ENCODE results near the gene PTPN7.

Gene PTPN7

GRCh38 chr1:202143768-202144401, 16.5 kb downstream of the PTPN7 start (continued):
- peak; percentile 93 for TF ChIP-seq GLIS2 (tag by site-specific recombination; IDR thresholded peaks at IDR 0.05)
- TF ChIP-seq ZSCAN16 (tag by site-specific recombination; IDR thresholded peaks at IDR 0.05), result 0 out of 2 replicates have a peak, but pooled peaks have one; percentile 14
- TF ChIP-seq ZBTB10 (tag by site-specific recombination; IDR thresholded peaks at IDR 0.05), result peak; percentile 24; the same call in 1 of the 2 replicates
- no peak for TF ChIP-seq ZNF670 (tag by site-specific recombination; IDR thresholded peaks at IDR 0.05; ENCODE audit: low read depth)
- TF ChIP-seq SP3 (tag by site-specific recombination; IDR thresholded peaks at IDR 0.05), result peak; percentile 77
- TF ChIP-seq ZBTB8A (tag by site-specific recombination; IDR thresholded peaks at IDR 0.05), result 0 out of 2 replicates have a peak, but pooled peaks have one; percentile 38
- TF ChIP-seq ZNF138 (tag by site-specific recombination; IDR thresholded peaks at IDR 0.05; ENCODE audit: borderline replicate concordance), result no peak
- no peak for TF ChIP-seq YY2 (tag by site-specific recombination; IDR thresholded peaks at IDR 0.05)
- TF ChIP-seq ZNF202 (tag by site-specific recombination; IDR thresholded peaks at IDR 0.05; ENCODE audit: borderline replicate concordance), result 0 out of 2 replicates have a peak, but pooled peaks have one; percentile 43
- no peak for TF ChIP-seq ZNF544 (tag by site-specific recombination; IDR thresholded peaks at IDR 0.05)
- peak; percentile 47; the same call in 1 of the 2 replicates for TF ChIP-seq ZBTB48 (tag by site-specific recombination; IDR thresholded peaks at IDR 0.05)
- peak; percentile 54 for TF ChIP-seq GLIS1 (tag by site-specific recombination; IDR thresholded peaks at IDR 0.05)
- TF ChIP-seq ZNF561 (tag by site-specific recombination; IDR thresholded peaks at IDR 0.05; ENCODE audit: borderline replicate concordance), result peak; percentile 60; the same call in 1 of the 2 replicates
- TF ChIP-seq KLF16 (tag by site-specific recombination; IDR thresholded peaks at IDR 0.05), result peak; percentile 61
- TF ChIP-seq, protein P1, sequence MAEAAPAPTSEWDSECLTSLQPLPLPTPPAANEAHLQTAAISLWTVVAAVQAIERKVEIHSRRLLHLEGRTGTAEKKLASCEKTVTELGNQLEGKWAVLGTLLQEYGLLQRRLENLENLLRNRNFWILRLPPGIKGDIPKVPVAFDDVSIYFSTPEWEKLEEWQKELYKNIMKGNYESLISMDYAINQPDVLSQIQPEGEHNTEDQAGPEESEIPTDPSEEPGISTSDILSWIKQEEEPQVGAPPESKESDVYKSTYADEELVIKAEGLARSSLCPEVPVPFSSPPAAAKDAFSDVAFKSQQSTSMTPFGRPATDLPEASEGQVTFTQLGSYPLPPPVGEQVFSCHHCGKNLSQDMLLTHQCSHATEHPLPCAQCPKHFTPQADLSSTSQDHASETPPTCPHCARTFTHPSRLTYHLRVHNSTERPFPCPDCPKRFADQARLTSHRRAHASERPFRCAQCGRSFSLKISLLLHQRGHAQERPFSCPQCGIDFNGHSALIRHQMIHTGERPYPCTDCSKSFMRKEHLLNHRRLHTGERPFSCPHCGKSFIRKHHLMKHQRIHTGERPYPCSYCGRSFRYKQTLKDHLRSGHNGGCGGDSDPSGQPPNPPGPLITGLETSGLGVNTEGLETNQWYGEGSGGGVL (tag by site-specific recombination; IDR thresholded peaks at IDR 0.05), result peak; percentile 35; the same call in 1 of the 2 replicates
- TF ChIP-seq, protein P2, sequence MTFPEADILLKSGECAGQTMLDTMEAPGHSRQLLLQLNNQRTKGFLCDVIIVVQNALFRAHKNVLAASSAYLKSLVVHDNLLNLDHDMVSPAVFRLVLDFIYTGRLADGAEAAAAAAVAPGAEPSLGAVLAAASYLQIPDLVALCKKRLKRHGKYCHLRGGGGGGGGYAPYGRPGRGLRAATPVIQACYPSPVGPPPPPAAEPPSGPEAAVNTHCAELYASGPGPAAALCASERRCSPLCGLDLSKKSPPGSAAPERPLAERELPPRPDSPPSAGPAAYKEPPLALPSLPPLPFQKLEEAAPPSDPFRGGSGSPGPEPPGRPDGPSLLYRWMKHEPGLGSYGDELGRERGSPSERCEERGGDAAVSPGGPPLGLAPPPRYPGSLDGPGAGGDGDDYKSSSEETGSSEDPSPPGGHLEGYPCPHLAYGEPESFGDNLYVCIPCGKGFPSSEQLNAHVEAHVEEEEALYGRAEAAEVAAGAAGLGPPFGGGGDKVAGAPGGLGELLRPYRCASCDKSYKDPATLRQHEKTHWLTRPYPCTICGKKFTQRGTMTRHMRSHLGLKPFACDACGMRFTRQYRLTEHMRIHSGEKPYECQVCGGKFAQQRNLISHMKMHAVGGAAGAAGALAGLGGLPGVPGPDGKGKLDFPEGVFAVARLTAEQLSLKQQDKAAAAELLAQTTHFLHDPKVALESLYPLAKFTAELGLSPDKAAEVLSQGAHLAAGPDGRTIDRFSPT (tag by site-specific recombination; IDR thresholded peaks at IDR 0.05), result peak; percentile 80
- peak; percentile 88 for TF ChIP-seq ZBTB20 (tag by site-specific recombination; IDR thresholded peaks at IDR 0.05)
- TF ChIP-seq ZBTB11 (tag by site-specific recombination; conservative IDR thresholded peaks at IDR 0.05; ENCODE audit: low read depth), result peak; percentile 54
- TF ChIP-seq, protein P3, sequence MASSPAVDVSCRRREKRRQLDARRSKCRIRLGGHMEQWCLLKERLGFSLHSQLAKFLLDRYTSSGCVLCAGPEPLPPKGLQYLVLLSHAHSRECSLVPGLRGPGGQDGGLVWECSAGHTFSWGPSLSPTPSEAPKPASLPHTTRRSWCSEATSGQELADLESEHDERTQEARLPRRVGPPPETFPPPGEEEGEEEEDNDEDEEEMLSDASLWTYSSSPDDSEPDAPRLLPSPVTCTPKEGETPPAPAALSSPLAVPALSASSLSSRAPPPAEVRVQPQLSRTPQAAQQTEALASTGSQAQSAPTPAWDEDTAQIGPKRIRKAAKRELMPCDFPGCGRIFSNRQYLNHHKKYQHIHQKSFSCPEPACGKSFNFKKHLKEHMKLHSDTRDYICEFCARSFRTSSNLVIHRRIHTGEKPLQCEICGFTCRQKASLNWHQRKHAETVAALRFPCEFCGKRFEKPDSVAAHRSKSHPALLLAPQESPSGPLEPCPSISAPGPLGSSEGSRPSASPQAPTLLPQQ (tag by site-specific recombination; IDR thresholded peaks at IDR 0.05), result peak; percentile 31; the same call in 1 of the 2 replicates
- peak; percentile 66 for TF ChIP-seq WT1 (tag by site-specific recombination; IDR thresholded peaks at IDR 0.05)
- 0 out of 2 replicates have a peak, but pooled peaks have one; percentile 26 for TF ChIP-seq BCL11B (tag by site-specific recombination; IDR thresholded peaks at IDR 0.05; ENCODE audit: low read depth)
- TF ChIP-seq, protein P4, sequence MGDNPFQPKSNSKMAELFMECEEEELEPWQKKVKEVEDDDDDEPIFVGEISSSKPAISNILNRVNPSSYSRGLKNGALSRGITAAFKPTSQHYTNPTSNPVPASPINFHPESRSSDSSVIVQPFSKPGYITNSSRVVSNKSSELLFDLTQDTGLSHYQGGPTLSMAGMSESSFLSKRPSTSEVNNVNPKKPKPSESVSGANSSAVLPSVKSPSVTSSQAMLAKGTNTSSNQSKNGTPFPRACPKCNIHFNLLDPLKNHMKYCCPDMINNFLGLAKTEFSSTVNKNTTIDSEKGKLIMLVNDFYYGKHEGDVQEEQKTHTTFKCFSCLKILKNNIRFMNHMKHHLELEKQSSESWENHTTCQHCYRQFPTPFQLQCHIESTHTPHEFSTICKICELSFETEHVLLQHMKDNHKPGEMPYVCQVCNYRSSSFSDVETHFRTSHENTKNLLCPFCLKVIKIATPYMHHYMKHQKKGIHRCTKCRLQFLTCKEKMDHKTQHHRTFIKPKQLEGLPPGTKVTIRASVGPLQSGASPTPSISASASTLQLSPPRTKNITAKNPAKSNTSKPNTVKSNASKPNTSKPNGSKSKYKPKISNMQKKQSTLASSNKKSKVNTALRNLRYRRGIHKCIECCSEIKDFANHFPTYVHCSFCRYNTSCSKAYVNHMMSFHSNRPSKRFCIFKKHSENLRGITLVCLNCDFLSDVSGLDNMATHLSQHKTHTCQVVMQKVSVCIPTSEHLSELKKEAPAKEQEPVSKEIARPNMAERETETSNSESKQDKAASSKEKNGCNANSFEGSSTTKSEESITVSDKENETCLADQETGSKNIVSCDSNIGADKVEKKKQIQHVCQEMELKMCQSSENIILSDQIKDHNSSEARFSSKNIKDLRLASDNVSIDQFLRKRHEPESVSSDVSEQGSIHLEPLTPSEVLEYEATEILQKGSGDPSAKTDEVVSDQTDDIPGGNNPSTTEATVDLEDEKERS (tag by site-specific recombination; IDR thresholded peaks at IDR 0.05), result no peak
- no peak for TF ChIP-seq RBAK (tag by site-specific recombination; IDR thresholded peaks at IDR 0.05)
- peak; percentile 49; the same call in 1 of the 2 replicates for TF ChIP-seq KLF8 (tag by site-specific recombination; IDR thresholded peaks at IDR 0.05)
- TF ChIP-seq ZIC2 (tag by site-specific recombination; IDR thresholded peaks at IDR 0.05), result peak; percentile 76

Measured in HEK293 (cell line).